ENCODE data around the gene HDAC4.

The HDAC4 gene

GRCh38 chr2:239117831-239118230, 283.0 kb downstream of the HDAC4 start:
- POLR2A ChIA-PET = no interaction called here
- peaks cover 7% of the 10 kb centered on the region for H3K4me1 ChIP-seq (ENCODE audit: control insufficient read depth, insufficient read depth, low read length)
- H3K36me3 ChIP-seq (ENCODE audit: control insufficient read depth in 2 of 2, insufficient read depth in 1 of 2, low read length in 2 of 2) = no peaks in the 10 kb centered on the region
- TF ChIP-seq, protein P1, sequence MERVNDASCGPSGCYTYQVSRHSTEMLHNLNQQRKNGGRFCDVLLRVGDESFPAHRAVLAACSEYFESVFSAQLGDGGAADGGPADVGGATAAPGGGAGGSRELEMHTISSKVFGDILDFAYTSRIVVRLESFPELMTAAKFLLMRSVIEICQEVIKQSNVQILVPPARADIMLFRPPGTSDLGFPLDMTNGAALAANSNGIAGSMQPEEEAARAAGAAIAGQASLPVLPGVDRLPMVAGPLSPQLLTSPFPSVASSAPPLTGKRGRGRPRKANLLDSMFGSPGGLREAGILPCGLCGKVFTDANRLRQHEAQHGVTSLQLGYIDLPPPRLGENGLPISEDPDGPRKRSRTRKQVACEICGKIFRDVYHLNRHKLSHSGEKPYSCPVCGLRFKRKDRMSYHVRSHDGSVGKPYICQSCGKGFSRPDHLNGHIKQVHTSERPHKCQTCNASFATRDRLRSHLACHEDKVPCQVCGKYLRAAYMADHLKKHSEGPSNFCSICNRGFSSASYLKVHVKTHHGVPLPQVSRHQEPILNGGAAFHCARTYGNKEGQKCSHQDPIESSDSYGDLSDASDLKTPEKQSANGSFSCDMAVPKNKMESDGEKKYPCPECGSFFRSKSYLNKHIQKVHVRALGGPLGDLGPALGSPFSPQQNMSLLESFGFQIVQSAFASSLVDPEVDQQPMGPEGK (tag by site-specific recombination; IDR thresholded peaks at IDR 0.05) = no peak
- TF ChIP-seq ZNF302 (tag by site-specific recombination; IDR thresholded peaks at IDR 0.05; ENCODE audit: low read depth) (no peak), HOXD13 (CRISPR knock-in tag; IDR thresholded peaks at IDR 0.05; ENCODE audit: borderline replicate concordance) (no peak), ZNF416 (tag by site-specific recombination; IDR thresholded peaks at IDR 0.05) (no peak), ZNF626 (tag by site-specific recombination; IDR thresholded peaks at IDR 0.05) (no peak), IKZF3 (tag by site-specific recombination; IDR thresholded peaks at IDR 0.05) (no peak), ZBTB17 (tag by site-specific recombination; IDR thresholded peaks at IDR 0.05) (no peak), ZNF354C (tag by site-specific recombination; IDR thresholded peaks at IDR 0.05; ENCODE audit: borderline replicate concordance, low read depth) (no peak), ZNF677 (tag by site-specific recombination; IDR thresholded peaks at IDR 0.05) (no peak), GLI4 (tag by site-specific recombination; IDR thresholded peaks at IDR 0.05) (no peak), ZNF664 (tag by site-specific recombination; IDR thresholded peaks at IDR 0.05) (no peak), ZNF19 (tag by site-specific recombination; IDR thresholded peaks at IDR 0.05; ENCODE audit: low read depth) (no peak), SCRT2 (tag by site-specific recombination; IDR thresholded peaks at IDR 0.05) (no peak), ZNF223 (tag by site-specific recombination; IDR thresholded peaks at IDR 0.05) (no peak), ZNF140 (tag by site-specific recombination; IDR thresholded peaks at IDR 0.05) (no peak), ZNF521 (tag by site-specific recombination; IDR thresholded peaks at IDR 0.05) (no peak), ZNF707 (tag by site-specific recombination; IDR thresholded peaks at IDR 0.05) (no peak), ELK4 (IDR thresholded peaks at IDR 0.05; ENCODE audit: borderline replicate concordance, low read depth, low read length) (no peak), RBAK (tag by site-specific recombination; IDR thresholded peaks at IDR 0.05) (no peak)
- TF ChIP-seq, protein P2, sequence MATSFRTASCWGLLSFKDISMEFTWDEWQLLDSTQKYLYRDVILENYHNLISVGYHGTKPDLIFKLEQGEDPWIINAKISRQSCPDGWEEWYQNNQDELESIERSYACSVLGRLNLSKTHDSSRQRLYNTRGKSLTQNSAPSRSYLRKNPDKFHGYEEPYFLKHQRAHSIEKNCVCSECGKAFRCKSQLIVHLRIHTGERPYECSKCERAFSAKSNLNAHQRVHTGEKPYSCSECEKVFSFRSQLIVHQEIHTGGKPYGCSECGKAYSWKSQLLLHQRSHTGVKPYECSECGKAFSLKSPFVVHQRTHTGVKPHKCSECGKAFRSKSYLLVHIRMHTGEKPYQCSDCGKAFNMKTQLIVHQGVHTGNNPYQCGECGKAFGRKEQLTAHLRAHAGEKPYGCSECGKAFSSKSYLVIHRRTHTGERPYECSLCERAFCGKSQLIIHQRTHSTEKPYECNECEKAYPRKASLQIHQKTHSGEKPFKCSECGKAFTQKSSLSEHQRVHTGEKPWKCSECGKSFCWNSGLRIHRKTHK (tag by site-specific recombination; IDR thresholded peaks at IDR 0.05) = no peak
- CTCF ChIA-PET = no interaction called here
- H3K4me3 ChIP-seq (ENCODE audit: low read depth, low read length) = no peak overlapping the region
- no peaks in the 10 kb centered on the region for H3K9me3 ChIP-seq (ENCODE audit: control insufficient read depth, insufficient read depth, low read depth, low read length)
- no peak overlapping the region for H3K27ac ChIP-seq (ENCODE audit: extremely low read depth, low read depth, low read length)

- Histone ChIP-seq H3K4me1 (ENCODE audit: control insufficient read depth, insufficient read depth, low read length) (peaks cover 7% of the 10 kb centered on the region), H3K4me3 (ENCODE audit: low read depth, low read length) (no peak overlapping the region), H3K27ac (ENCODE audit: extremely low read depth, low read depth, low read length) (no peak overlapping the region), H3K36me3 (ENCODE audit: control insufficient read depth in 2 of 2, insufficient read depth in 1 of 2, low read length in 2 of 2) (peaks cover 0 to 2% of the 10 kb centered on the region in 2 experiments; a peak in 1 of 3 replicates), H3K9me3 (ENCODE audit: control insufficient read depth, insufficient read depth, low read depth, low read length) (no peaks in the 10 kb centered on the region)
- CTCF ChIA-PET = no interaction called here
- POLR2A ChIA-PET = no interaction called here
- no peak for TF ChIP-seq ZFHX2 (tag by site-specific recombination; conservative IDR thresholded peaks at IDR 0.05)
- TF ChIP-seq, protein P3, sequence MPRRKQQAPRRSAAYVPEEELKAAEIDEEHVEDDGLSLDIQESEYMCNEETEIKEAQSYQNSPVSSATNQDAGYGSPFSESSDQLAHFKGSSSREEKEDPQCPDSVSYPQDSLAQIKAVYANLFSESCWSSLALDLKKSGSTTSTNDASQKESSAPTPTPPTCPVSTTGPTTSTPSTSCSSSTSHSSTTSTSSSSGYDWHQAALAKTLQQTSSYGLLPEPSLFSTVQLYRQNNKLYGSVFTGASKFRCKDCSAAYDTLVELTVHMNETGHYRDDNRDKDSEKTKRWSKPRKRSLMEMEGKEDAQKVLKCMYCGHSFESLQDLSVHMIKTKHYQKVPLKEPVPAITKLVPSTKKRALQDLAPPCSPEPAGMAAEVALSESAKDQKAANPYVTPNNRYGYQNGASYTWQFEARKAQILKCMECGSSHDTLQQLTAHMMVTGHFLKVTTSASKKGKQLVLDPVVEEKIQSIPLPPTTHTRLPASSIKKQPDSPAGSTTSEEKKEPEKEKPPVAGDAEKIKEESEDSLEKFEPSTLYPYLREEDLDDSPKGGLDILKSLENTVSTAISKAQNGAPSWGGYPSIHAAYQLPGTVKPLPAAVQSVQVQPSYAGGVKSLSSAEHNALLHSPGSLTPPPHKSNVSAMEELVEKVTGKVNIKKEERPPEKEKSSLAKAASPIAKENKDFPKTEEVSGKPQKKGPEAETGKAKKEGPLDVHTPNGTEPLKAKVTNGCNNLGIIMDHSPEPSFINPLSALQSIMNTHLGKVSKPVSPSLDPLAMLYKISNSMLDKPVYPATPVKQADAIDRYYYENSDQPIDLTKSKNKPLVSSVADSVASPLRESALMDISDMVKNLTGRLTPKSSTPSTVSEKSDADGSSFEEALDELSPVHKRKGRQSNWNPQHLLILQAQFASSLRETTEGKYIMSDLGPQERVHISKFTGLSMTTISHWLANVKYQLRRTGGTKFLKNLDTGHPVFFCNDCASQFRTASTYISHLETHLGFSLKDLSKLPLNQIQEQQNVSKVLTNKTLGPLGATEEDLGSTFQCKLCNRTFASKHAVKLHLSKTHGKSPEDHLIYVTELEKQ (tag by site-specific recombination; IDR thresholded peaks at IDR 0.05; ENCODE audit: borderline replicate concordance) = no peak
- TF ChIP-seq, protein P4, sequence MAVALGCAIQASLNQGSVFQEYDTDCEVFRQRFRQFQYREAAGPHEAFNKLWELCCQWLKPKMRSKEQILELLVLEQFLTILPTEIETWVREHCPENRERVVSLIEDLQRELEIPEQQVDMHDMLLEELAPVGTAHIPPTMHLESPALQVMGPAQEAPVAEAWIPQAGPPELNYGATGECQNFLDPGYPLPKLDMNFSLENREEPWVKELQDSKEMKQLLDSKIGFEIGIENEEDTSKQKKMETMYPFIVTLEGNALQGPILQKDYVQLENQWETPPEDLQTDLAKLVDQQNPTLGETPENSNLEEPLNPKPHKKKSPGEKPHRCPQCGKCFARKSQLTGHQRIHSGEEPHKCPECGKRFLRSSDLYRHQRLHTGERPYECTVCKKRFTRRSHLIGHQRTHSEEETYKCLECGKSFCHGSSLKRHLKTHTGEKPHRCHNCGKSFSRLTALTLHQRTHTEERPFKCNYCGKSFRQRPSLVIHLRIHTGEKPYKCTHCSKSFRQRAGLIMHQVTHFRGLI (tag by site-specific recombination; IDR thresholded peaks at IDR 0.05) = no peak
- no peak for TF ChIP-seq YY2 (tag by site-specific recombination; IDR thresholded peaks at IDR 0.05)
- TF ChIP-seq ZNF621 (tag by site-specific recombination; IDR thresholded peaks at IDR 0.05) = no peak
- no peak for TF ChIP-seq MYNN (tag by site-specific recombination; IDR thresholded peaks at IDR 0.05; ENCODE audit: borderline replicate concordance)
- TF ChIP-seq ZNF629 (tag by site-specific recombination; IDR thresholded peaks at IDR 0.05) = no peak
- TF ChIP-seq ZNF416 (tag by site-specific recombination; IDR thresholded peaks at IDR 0.05) = no peak
Observed at GRCh38 chr2:239116456-239117246, 284.2 kb downstream of the HDAC4 start.
